Head of caudate nucleus (tissue), 42 donors: ENCODE measurements around the gene LY6G5B.

ENCODE experiments used
- DNase-seq, 42 donors: peaks; one replicate each; pipeline versions ENCODE4 v3.0.0 to v3.0.0-alpha.2; 2020 to 2021; ENCODE audit warnings: mixed read lengths in 7 of 42
- intact Hi-C: fragments of 100-400 bp; cut with DNase I; formaldehyde crosslinking; loops from one replicate; pipeline ENCODE4 v1.15.0; 2022

Gene LY6G5B

GRCh38 chr6:31636698-31637596 is 32.8 kb upstream of the LY6G5B start:
- intact Hi-C loops, result no loop called here
- no peak for DNase-seq

- DNase-seq, result no peak
- intact Hi-C loops, result no loop called here
Observed at GRCh38 chr6:31639043-31639442, 30.7 kb upstream of the LY6G5B start.

- no peak for DNase-seq
- intact Hi-C loops, result no loop called here
Observed at GRCh38 chr6:31639449-31639861, 30.3 kb upstream of the LY6G5B start.

- DNase-seq, result no peak
- intact Hi-C loops, result no loop called here
Observed at GRCh38 chr6:31640612-31641011, 29.2 kb upstream of the LY6G5B start.

GRCh38 chr6:31641370-31641769 is 28.4 kb upstream of the LY6G5B start:
- intact Hi-C loops, result no loop called here
- DNase-seq, result peak in 7 of 42 donors; percentile 26 to 68 (median 47)

- intact Hi-C loops, result no loop called here
- no peak for DNase-seq
Observed at GRCh38 chr6:31642798-31643570, 26.8 kb upstream of the LY6G5B start.

- no peak for DNase-seq
- intact Hi-C loops, result no loop called here
Observed at GRCh38 chr6:31643818-31644454, 25.8 kb upstream of the LY6G5B start.

- intact Hi-C loops, result no loop called here
- DNase-seq, result no peak
Observed at GRCh38 chr6:31645325-31645724, 24.5 kb upstream of the LY6G5B start.

- DNase-seq, result peak in 1 of 42 donors; percentile 67
- intact Hi-C loops, result loop anchor here (1.0 kb wide), 2 partner anchors 9 to 14 kb away; partner anchors contain the start of gene C6orf47
Observed at GRCh38 chr6:31651602-31652191, 18.1 kb upstream of the LY6G5B start.

- intact Hi-C loops, result loop anchor here (1.0 kb wide), 2 partner anchors 7 to 12 kb away; partner anchors contain the start of gene C6orf47
- DNase-seq, result peak in 41 of 42 donors; percentile 71 to 94 (median 87)
Observed at GRCh38 chr6:31652925-31653724, 16.7 kb upstream of the LY6G5B start.

- intact Hi-C loops, result no loop called here
Observed at GRCh38 chr6:31654574-31655348, 15.0 kb upstream of the LY6G5B start.

GRCh38 chr6:31655349-31656237 is 14.2 kb upstream of the LY6G5B start, which contains the start of gene APOM:
Gene APOM (plus strand): TSS chr6:31655894. CDS start chr6:31655967, 73 bp downstream.
- DNase-seq, result no peak
- intact Hi-C loops, result no loop called here

More at GRCh38 chr6:31654574-31655348, 15.0 kb upstream of the LY6G5B start:
- no peak for DNase-seq

GRCh38 chr6:31657406-31658157 is 12.2 kb upstream of the LY6G5B start:
- intact Hi-C loops, result no loop called here
- DNase-seq, result no peak

GRCh38 chr6:31658158-31658688 is 11.6 kb upstream of the LY6G5B start:
- intact Hi-C loops, result no loop called here
- DNase-seq, result no peak

- intact Hi-C loops, result no loop called here
- DNase-seq, result no peak
Observed at GRCh38 chr6:31658983-31659648, 10.7 kb upstream of the LY6G5B start.
